HEK293 (cell line): Measurements from ENCODE around the gene SLC10A1.

Experiments
- CTCF ChIA-PET: fragments of 350-600 bp; formaldehyde crosslinking; extraction: SDS; loops from one replicate; lab custom pipeline; 2021; ENCODE audit warnings: antibody characterized with exemption; lab: Yijun Ruan, JAX
- POLR2A ChIA-PET: fragments of 300-600 bp; formaldehyde crosslinking; extraction: SDS; loops from one replicate; lab custom pipeline; 2020; ENCODE audit warnings: antibody characterized with exemption, inconsistent platforms; lab: Yijun Ruan, JAX
- H3K27ac ChIP-seq: fragments of 200-500 bp; sonication (Bioruptor generic); 2 replicates; pipeline ENCODE4 v1.5.1; 2014; ENCODE audit warnings: low read depth, low read length, control low read depth, inconsistent platforms; ENCODE audit errors: extremely low read depth
- H3K36me3 ChIP-seq, 2 experiments: fragments of 200-500 bp in 1 of 2; sonication (Bioruptor generic) in 1 of 2; 1 replicate in 1 of 2; 2 replicates in 1 of 2; pipeline ENCODE4 v1.5.1; 2014 to 2017; ENCODE audit warnings: inconsistent platforms in 2 of 2, low read length in 2 of 2; ENCODE audit not compliant: control insufficient read depth in 2 of 2, insufficient read depth in 1 of 2
- H3K4me1 ChIP-seq: fragments of 200-500 bp; sonication (Bioruptor generic); 2 replicates; pipeline ENCODE4 v1.5.1; 2014; ENCODE audit warnings: mild to moderate bottlenecking, low read length, inconsistent platforms; ENCODE audit not compliant: control insufficient read depth, insufficient read depth
- H3K4me3 ChIP-seq: 2 replicates; pipeline ENCODE4 v1.5.1; 2011; ENCODE audit warnings: low read depth, mild to moderate bottlenecking, control low read depth, low read length, moderate library complexity
- H3K9me3 ChIP-seq: fragments of 200-500 bp; sonication (Bioruptor generic); 2 replicates; pipeline ENCODE4 v1.5.1; 2014; ENCODE audit warnings: low read depth, low read length, inconsistent platforms; ENCODE audit not compliant: control insufficient read depth, insufficient read depth
- GFI1B ChIP-seq: fragments of 450-650 bp; formaldehyde crosslinking; IDR thresholded peaks from 2 replicates; pipeline ENCODE4 v1.5.1; 2016; ENCODE audit warnings: missing biosample characterization, missing genetic modification characterization
- INSM2 ChIP-seq: fragments of 450-650 bp; formaldehyde crosslinking; IDR thresholded peaks from 2 replicates; pipeline ENCODE4 v1.5.1; 2016; ENCODE audit warnings: missing biosample characterization, missing genetic modification characterization
- KLF9 ChIP-seq: fragments of 450-650 bp; formaldehyde crosslinking; IDR thresholded peaks from 2 replicates; pipeline ENCODE4 v1.5.1; 2016; ENCODE audit warnings: missing biosample characterization, missing genetic modification characterization, low read depth
- ZBTB17 ChIP-seq: fragments of 450-650 bp; formaldehyde crosslinking; IDR thresholded peaks from 2 replicates; pipeline ENCODE4 v1.5.1; 2016; ENCODE audit warnings: missing biosample characterization, missing genetic modification characterization
- ZBTB6 ChIP-seq: fragments of 450-650 bp; formaldehyde crosslinking; IDR thresholded peaks from 2 replicates; pipeline ENCODE4 v1.5.1; 2017; ENCODE audit warnings: missing biosample characterization, missing genetic modification characterization
- ZIC2 ChIP-seq: fragments of 450-650 bp; formaldehyde crosslinking; IDR thresholded peaks from 2 replicates; pipeline ENCODE4 v1.5.1; 2016; ENCODE audit warnings: missing biosample characterization, missing genetic modification characterization
- ZNF175 ChIP-seq: fragments of 450-650 bp; formaldehyde crosslinking; IDR thresholded peaks from 2 replicates; pipeline ENCODE4 v1.5.1; 2016; ENCODE audit warnings: missing biosample characterization, missing genetic modification characterization
- ZNF248 ChIP-seq: fragments of 450-650 bp; formaldehyde crosslinking; IDR thresholded peaks from 2 replicates; pipeline ENCODE4 v1.5.1; 2017; ENCODE audit warnings: missing biosample characterization, missing genetic modification characterization
- ZNF266 ChIP-seq: fragments of 450-650 bp; formaldehyde crosslinking; IDR thresholded peaks from 2 replicates; pipeline ENCODE4 v1.5.1; 2016; ENCODE audit warnings: missing biosample characterization, missing genetic modification characterization, low read depth
- ZNF404 ChIP-seq: fragments of 450-650 bp; formaldehyde crosslinking; IDR thresholded peaks from 2 replicates; pipeline ENCODE4 v1.5.1; 2017; ENCODE audit warnings: missing biosample characterization, missing genetic modification characterization
- ZNF449 ChIP-seq: fragments of 450-650 bp; formaldehyde crosslinking; IDR thresholded peaks from 2 replicates; pipeline ENCODE4 v1.5.1; 2017; ENCODE audit warnings: missing biosample characterization, mild to moderate bottlenecking, missing genetic modification characterization, moderate library complexity
- ZNF473 ChIP-seq: fragments of 450-650 bp; formaldehyde crosslinking; IDR thresholded peaks from 2 replicates; pipeline ENCODE4 v1.5.1; 2017; ENCODE audit warnings: missing biosample characterization, missing genetic modification characterization
- ZNF654 ChIP-seq: fragments of 450-650 bp; formaldehyde crosslinking; IDR thresholded peaks from 2 replicates; pipeline ENCODE4 v1.5.1; 2016; ENCODE audit warnings: low read depth, missing biosample characterization, missing genetic modification characterization
- ZNF704 ChIP-seq: fragments of 450-650 bp; formaldehyde crosslinking; IDR thresholded peaks from 2 replicates; pipeline ENCODE4 v1.5.1; 2016; ENCODE audit warnings: missing biosample characterization, missing genetic modification characterization
- TF ChIP-seq, protein P1 (sequence below): fragments of 450-650 bp; formaldehyde crosslinking; IDR thresholded peaks from 2 replicates; pipeline ENCODE4; 2016; ENCODE audit warnings: missing biosample characterization, missing genetic modification characterization
- TF ChIP-seq, protein P2 (sequence below): fragments of 450-650 bp; formaldehyde crosslinking; IDR thresholded peaks from 2 replicates; pipeline ENCODE4 v1.5.1; 2016; ENCODE audit warnings: missing biosample characterization, missing genetic modification characterization, low read depth

The SLC10A1 gene

GRCh38 chr14:69754487-69754886, 42.6 kb downstream of the SLC10A1 start (continued):
- TF ChIP-seq ZBTB6 (tag by site-specific recombination) (no peak), INSM2 (tag by site-specific recombination) (no peak), ZNF473 (tag by site-specific recombination) (no peak), ZNF248 (tag by site-specific recombination) (no peak), ZNF449 (tag by site-specific recombination) (no peak)
- TF ChIP-seq, protein P1, sequence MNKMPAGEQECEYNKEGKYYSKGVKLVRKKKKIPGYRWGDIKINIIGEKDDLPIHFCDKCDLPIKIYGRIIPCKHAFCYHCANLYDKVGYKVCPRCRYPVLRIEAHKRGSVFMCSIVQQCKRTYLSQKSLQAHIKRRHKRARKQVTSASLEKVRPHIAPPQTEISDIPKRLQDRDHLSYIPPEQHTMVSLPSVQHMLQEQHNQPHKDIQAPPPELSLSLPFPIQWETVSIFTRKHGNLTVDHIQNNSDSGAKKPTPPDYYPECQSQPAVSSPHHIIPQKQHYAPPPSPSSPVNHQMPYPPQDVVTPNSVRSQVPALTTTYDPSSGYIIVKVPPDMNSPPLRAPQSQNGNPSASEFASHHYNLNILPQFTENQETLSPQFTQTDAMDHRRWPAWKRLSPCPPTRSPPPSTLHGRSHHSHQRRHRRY (tag by site-specific recombination) = no peak
- TF ChIP-seq, protein P2, sequence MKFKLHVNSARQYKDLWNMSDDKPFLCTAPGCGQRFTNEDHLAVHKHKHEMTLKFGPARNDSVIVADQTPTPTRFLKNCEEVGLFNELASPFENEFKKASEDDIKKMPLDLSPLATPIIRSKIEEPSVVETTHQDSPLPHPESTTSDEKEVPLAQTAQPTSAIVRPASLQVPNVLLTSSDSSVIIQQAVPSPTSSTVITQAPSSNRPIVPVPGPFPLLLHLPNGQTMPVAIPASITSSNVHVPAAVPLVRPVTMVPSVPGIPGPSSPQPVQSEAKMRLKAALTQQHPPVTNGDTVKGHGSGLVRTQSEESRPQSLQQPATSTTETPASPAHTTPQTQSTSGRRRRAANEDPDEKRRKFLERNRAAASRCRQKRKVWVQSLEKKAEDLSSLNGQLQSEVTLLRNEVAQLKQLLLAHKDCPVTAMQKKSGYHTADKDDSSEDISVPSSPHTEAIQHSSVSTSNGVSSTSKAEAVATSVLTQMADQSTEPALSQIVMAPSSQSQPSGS (tag by site-specific recombination) = no peak
- TF ChIP-seq, all 188 proteins: peak for 0

DNA sequence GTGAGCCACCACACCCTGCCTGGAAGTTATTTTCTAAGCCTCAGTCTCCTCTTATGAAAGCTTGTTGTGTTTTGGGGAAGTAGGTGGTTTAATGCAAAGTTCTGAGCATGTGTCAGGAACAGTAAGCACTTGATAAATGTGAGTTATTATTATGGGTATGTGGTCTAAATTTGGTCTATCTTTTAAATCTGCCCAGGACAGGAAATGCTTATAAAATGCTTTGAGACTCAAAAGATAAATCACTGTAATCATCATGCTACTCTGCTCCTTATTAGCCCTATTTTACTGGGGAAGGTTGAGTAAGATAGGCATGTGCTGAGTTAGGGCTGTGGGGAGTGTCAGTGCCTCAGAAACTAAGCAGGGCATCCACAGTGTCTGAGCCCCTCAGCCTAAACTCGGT, 43.2 kb downstream of the SLC10A1 start:
- no peak overlapping the region for H3K4me3 ChIP-seq
- ChIA-PET POLR2A (interaction anchor here (1.6 kb wide), 1 partner anchor 13 kb away, joined by 5 read pairs; the partner anchor contains the start of gene SRSF5), CTCF (interaction anchor here (0.6 kb wide), 1 partner anchor 23 kb away, joined by 3 read pairs; no protein-coding TSS in a partner anchor)
- TF ChIP-seq ZBTB17 (tag by site-specific recombination) (no peak), KLF9 (no peak), ZNF175 (tag by site-specific recombination) (no peak), GFI1B (tag by site-specific recombination) (no peak), ZNF654 (tag by site-specific recombination) (no peak), ZNF404 (tag by site-specific recombination) (no peak), ZNF266 (tag by site-specific recombination) (no peak)
- H3K36me3 ChIP-seq = no peaks in the 10 kb centered on the region
- H3K27ac ChIP-seq = no peak overlapping the region
- H3K4me1 ChIP-seq = no peaks in the 10 kb centered on the region
- H3K9me3 ChIP-seq = no peaks in the 10 kb centered on the region

DNA sequence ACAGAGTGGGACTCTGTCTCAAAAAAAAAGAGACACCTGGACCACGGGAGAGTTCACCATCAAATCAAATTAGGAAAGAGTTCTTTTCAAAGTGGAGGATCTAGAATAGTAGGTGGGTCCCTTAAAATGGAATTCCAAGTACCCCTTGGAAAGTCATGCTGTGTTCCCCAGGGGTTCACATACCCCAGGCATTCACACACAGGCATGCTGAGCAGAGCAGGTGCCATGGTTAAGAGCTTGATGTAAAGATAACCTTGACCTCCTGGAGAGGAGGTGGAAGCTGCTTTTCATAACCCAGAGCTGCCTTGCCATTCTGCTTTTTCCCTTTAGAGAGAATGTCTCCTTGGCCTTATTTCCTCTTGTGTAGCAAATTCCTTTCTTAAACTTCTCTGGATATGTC, 44.3 kb downstream of the SLC10A1 start:
- TF ChIP-seq ZIC2 (tag by site-specific recombination) (peak; percentile 65), ZNF704 (no peak)
- ChIA-PET POLR2A (interaction anchor here (1.6 kb wide), 1 partner anchor 14 kb away, joined by 5 read pairs; the partner anchor contains the start of gene SRSF5), CTCF (interaction anchor here (0.6 kb wide), 1 partner anchor 26 kb away, joined by 3 read pairs; no protein-coding TSS in a partner anchor)
- no peaks in the 10 kb centered on the region for H3K9me3 ChIP-seq
- no peak overlapping the region for H3K27ac ChIP-seq
- H3K4me3 ChIP-seq = no peak overlapping the region
- no peaks in the 10 kb centered on the region for H3K4me1 ChIP-seq
- H3K36me3 ChIP-seq = no peaks in the 10 kb centered on the region
